Measurements from ENCODE around the gene CPEB4. TPM values are rescaled to one million over a fixed set of nuclear protein-coding genes. Genes with fewer than 3 reads are reported as not detected.

CPEB4 gene
- total and polyA plus RNA-seq, 2 of the 8 experiments (the other 6 are each of a cell fraction or from before 2014, with no cell fraction given), result 8.4 to 13.4 TPM

DNA sequence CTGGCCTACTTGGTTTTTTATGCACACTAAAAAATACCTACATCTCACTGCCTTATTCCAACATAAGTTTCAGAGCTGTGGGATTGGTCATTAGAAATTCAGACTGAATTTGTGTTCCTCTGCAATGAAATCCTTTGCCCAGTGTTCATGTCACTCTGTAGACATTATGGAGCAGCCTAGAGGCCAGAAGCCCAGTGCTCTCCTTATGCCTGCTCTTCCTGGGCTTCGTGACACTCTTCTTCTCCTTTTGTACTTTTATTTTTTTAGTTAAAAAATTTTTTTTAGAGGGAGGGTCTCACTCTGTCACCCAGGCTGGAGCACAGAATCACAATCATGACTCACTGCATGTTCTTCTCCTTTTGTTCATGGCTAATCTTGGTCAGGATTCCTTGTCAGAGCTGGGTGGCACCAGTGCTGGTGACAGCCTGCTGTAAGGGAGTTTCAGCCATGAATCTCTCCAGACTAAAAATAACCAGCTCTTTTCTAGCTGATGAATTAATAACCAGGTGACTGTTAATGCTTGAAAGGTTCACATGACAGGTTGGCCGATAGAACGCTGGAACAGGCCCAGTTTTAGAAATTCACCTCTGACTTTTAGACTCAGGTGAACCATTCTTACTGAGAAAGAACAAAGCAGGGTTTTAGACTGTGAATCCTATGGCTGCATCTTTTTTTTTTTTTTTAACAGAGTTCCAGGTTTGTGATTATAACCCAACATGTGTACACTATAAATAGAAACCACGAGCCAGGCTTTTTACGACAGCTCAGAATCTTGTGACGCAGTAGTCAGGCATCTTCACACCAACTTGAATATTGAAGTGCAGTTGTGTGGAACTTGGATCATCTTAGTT lies 66.7 kb downstream of the CPEB4 start:
- Histone ChIP-seq H2BK15ac (ENCODE audit: low read length) (no peak overlapping the region), H3K9me3 (ENCODE audit: insufficient read depth in 2 of 2, low read depth in 1 of 2, low read length in 1 of 2) (no peaks in the 10 kb centered on the region), H3K79me1 (ENCODE audit: low read depth, low read length) (no peaks in the 10 kb centered on the region), H3K9ac (replicated peaks in 1 of 4; ENCODE audit: extremely low read depth in 1 of 4, low read depth in 3 of 4, low read length in 3 of 4) (no peak overlapping the region), H2BK120ac (replicated peaks; ENCODE audit: low read depth, low read length) (no peak overlapping the region), H2BK20ac (ENCODE audit: low read length) (no peak overlapping the region), H4K20me1 (replicated peaks in 1 of 2; ENCODE audit: control insufficient read depth in 1 of 2, insufficient read depth in 2 of 2, low read length in 2 of 2) (no peaks in the 10 kb centered on the region), H3K18ac (ENCODE audit: extremely low read depth, low read length) (no peak overlapping the region), H3K4me1 (replicated peaks in 1 of 4; ENCODE audit: control insufficient read depth in 3 of 4, insufficient read depth in 4 of 4, low read length in 3 of 4) (no peaks in the 10 kb centered on the region), H2AK5ac (ENCODE audit: low read depth, low read length) (no peak overlapping the region), H2AFZ (ENCODE audit: low read length) (no peak overlapping the region), H3K36me3 (ENCODE audit: control insufficient read depth in 2 of 4, insufficient read depth in 4 of 4, low read length in 3 of 4) (peaks cover 0 to 36% (median 13%) of the 10 kb centered on the region in 4 experiments; a peak in 6 of 8 replicates), H3K4me2 (ENCODE audit: insufficient read depth in 1 of 2, low read depth in 2 of 2, low read length in 2 of 2) (no peak overlapping the region), H3K56ac (replicated peaks; ENCODE audit: insufficient read length, low read depth, low read length) (no peak overlapping the region), H3K79me2 (ENCODE audit: control insufficient read depth in 1 of 2, insufficient read depth in 2 of 2, low read length in 2 of 2) (no peaks in the 10 kb centered on the region), H3K23ac (ENCODE audit: insufficient read length) (no peak overlapping the region), H2BK12ac (ENCODE audit: low read depth, low read length) (no peak overlapping the region), H3K4ac (replicated peaks; ENCODE audit: insufficient read length, low read depth, low read length) (no peak overlapping the region), H3K4me3 (ENCODE audit: extremely low read depth in 1 of 4, insufficient read depth in 2 of 4, low read depth in 3 of 4, low read length in 4 of 4) (no peak overlapping the region), H4K5ac (ENCODE audit: insufficient read length, low read depth, low read length) (no peak overlapping the region), H4K8ac (ENCODE audit: extremely low read depth, insufficient read depth, low read length) (no peak overlapping the region), H3K27ac (ENCODE audit: low read depth, low read length) (no peak overlapping the region), H3K27me3 (replicated peaks in 1 of 4; ENCODE audit: control insufficient read depth in 3 of 4, extremely low read depth in 1 of 4, insufficient read depth in 3 of 4, low read length in 3 of 4) (no peaks in the 10 kb centered on the region), H3K23me2 (ENCODE audit: low read depth, low read length) (no peaks in the 10 kb centered on the region), H4K91ac (replicated peaks; ENCODE audit: insufficient read length, low read length) (no peak overlapping the region), H3K14ac (ENCODE audit: insufficient read length) (no peak overlapping the region), H2BK5ac (ENCODE audit: low read depth, low read length) (no peak overlapping the region)
- POLR2A ChIA-PET (ENCODE audit: partially characterized antibody), result interaction anchor here (10.3 kb wide), 1 partner anchor 8 kb away, joined by 64 read pairs; no protein-coding TSS in a partner anchor
- CTCF ChIA-PET (ENCODE audit: partially characterized antibody), result no interaction called here
- 95% methylated on average over 6 of the region's 6 CpGs; no CpG with 5 or more reads in 1 of the 2 experiments for WGBS, 2 experiments (ENCODE audit: extremely low coverage in 1 of 2, insufficient coverage in 1 of 2, insufficient read length in 1 of 2, insufficient replicate concordance in 2 of 2, low coverage in 1 of 2, low lambda C conversion rate in 2 of 2, missing lambda C conversion rate in 1 of 2)
- DNase-seq (ENCODE audit: low read depth in 1 of 2, low spot score in 2 of 2) (no peak), FAIRE-seq (no peak)
- TF ChIP-seq SAP30 (IDR thresholded peaks at IDR 0.05; ENCODE audit: insufficient read depth, insufficient replicate concordance, low read length) (no peak), CHD1 (IDR thresholded peaks at IDR 0.05; ENCODE audit: low read depth, low read length) (no peak), ZNF274 (IDR thresholded peaks at IDR 0.05; ENCODE audit: borderline replicate concordance, extremely low read depth, low read length) (no peak), CHD2 (IDR thresholded peaks at IDR 0.05; ENCODE audit: low read length) (no peak), MAFK (IDR thresholded peaks at IDR 0.05; ENCODE audit: low read depth, low read length) (no peak), EP300 (IDR thresholded peaks at IDR 0.05; ENCODE audit: borderline replicate concordance in 1 of 2, low read depth in 2 of 2, low read length in 2 of 2) (no peak), TAF1 (IDR thresholded peaks at IDR 0.05; ENCODE audit: low read depth, low read length) (no peak), ASH2L (IDR thresholded peaks at IDR 0.05; ENCODE audit: low read length) (no peak), CBX8 (IDR thresholded peaks at IDR 0.05; ENCODE audit: borderline replicate concordance, low read depth, low read length) (no peak), TBP (IDR thresholded peaks at IDR 0.05; ENCODE audit: low read depth, low read length) (no peak)
- TF ChIP-seq, protein P1, sequence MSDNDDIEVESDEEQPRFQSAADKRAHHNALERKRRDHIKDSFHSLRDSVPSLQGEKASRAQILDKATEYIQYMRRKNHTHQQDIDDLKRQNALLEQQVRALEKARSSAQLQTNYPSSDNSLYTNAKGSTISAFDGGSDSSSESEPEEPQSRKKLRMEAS (IDR thresholded peaks at IDR 0.05), result no peak

Data from H1 (cell line).